NCI-H1092 (cell line): ENCODE data around the gene SAMD4B.
"Not testable (repeated sequence)": the region's sequence is repeated elsewhere in the genome, so short reads cannot be mapped to it uniquely, and the experiment has no call there.

Experiments used
- DNase-seq: peaks from one replicate; lab custom pipeline; 2025; lab: John Stamatoyannopoulos, UW

Gene SAMD4B

GRCh38 chr19:39365531-39365930, 23.3 kb downstream of the SAMD4B start:
- no peak for DNase-seq

DNA sequence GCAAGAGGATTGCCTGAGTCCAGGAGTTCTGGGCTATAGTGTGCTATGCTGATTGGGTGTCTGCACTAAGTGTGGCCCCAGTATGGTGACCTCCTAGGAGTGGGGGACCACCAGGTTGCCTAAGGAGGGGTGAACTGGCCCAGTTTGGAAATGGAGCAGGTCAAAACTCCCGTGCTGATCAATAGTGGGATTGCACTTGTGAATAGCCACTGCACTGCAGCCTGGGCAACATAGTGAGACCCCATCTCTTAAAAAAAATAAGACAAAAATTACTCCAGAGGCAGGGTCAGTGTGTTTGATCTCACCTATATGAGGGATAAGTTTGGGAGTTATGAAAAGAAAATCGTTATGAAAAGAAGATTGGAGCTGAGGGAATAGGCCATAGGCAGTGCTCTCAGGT, 27.0 kb downstream of the SAMD4B start:
- no peak for DNase-seq

DNA sequence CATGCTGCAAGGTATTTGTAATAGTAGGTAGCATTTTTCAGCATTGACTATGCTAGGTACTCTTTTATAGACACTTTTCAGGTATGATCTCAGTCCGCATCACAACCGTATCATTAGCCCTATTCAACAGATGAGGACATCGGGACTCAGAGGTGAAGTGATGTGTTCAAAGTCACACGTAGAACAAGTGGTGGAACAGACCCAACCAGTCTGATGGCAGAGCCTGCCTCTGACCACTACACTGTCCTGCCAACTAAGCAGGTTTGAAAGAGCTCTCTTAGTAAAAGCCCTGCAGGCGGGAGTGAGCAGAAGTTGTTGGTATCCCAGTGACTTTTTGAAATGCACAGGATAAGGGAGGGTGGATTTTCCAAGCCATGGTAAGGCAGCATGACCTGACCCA, 28.5 kb downstream of the SAMD4B start:
- DNase-seq = no peak

GRCh38 chr19:39372047-39372802, 30.0 kb downstream of the SAMD4B start:
- DNase-seq = no peak

DNA sequence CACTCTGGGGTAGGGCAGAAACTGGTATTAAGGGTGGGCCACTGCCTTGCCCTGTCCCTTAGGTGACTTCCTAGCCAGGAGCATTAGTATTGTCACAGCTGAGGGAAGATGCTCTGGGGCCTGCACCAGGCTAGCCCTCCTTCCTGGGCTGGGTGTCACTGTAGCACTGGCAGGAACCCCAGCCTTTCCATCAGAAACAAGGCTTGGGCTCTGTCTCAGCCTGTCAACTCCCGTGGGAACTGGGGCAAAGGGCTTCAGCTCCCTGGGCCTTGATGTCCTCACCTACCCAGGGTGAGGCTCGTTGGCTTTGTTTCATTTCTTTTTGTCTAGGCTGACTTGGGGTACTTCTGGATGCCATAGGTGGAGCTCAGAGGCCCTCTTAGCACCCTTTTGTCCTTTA, 30.7 kb downstream of the SAMD4B start:
- DNase-seq = no peak

DNA sequence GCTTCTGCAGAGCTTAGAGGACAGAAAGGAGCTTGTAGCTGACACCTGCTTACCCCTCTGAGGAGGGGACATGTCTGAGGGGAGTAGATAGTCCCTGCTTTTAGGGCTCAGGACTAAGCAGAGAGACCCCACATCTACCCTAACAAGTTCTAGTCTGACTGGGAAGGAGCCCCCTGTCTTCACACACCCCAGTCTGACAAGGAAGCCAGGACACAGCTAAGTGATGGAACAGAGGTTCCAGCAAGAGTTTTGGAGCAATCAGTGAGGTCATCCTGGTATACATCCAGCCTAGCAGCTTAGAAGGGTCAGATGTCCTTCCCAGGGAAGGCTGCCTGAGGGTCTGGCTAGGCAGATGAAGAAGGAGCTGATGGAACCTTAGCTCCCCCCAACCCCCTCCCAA, 33.7 kb downstream of the SAMD4B start:
- no peak for DNase-seq

DNA sequence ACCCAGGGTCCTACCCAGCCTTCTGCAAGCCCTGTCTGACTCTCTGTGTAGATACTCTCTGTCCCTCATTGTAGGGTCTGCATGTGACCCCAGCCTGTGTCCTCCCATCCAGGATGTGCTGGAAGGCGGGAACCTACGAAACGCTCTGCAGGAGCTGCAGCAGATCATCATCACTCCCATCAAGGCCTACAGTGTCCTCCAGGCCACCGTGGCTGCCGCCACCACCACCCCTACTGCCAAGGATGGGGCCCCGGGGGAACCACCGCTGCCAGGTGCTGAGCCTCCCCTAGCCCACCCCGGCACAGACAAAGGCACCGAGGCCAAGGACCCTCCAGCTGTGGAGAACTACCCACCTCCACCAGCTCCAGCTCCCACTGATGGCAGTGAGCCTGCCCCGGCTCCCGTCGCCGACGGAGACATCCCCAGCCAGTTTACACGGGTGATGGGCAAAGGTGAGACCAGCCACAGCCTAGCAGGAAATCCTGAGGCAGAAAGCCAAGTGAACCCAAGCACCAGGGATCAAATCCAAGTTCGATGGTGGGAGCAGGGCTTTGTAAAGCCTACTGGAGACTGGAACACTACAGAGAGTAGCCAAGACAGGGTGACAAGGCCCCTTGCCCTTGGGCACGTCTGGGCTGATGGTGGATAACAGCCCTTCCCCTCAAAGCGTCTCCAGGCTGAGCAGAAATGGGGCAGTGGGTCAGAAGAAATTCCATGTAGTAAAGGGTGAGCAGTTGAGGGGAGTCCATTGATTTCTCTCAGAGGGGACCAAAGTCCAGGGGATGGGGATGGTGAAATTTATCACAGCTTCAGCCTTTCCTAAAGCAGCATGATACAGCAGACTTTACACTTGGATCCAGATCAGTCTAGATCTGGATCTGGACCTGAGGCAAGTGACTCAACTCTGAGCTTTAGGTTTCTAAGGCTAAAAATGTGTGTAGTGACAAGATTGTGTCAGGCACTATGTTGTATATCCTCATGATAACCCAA, 35.4 kb downstream of the SAMD4B start:
- no peak for DNase-seq

GRCh38 chr19:39379366-39379765, 37.1 kb downstream of the SAMD4B start:
- DNase-seq = not testable (repeated sequence)

GRCh38 chr19:39379865-39380396, 37.7 kb downstream of the SAMD4B start:
- no peak for DNase-seq

DNA sequence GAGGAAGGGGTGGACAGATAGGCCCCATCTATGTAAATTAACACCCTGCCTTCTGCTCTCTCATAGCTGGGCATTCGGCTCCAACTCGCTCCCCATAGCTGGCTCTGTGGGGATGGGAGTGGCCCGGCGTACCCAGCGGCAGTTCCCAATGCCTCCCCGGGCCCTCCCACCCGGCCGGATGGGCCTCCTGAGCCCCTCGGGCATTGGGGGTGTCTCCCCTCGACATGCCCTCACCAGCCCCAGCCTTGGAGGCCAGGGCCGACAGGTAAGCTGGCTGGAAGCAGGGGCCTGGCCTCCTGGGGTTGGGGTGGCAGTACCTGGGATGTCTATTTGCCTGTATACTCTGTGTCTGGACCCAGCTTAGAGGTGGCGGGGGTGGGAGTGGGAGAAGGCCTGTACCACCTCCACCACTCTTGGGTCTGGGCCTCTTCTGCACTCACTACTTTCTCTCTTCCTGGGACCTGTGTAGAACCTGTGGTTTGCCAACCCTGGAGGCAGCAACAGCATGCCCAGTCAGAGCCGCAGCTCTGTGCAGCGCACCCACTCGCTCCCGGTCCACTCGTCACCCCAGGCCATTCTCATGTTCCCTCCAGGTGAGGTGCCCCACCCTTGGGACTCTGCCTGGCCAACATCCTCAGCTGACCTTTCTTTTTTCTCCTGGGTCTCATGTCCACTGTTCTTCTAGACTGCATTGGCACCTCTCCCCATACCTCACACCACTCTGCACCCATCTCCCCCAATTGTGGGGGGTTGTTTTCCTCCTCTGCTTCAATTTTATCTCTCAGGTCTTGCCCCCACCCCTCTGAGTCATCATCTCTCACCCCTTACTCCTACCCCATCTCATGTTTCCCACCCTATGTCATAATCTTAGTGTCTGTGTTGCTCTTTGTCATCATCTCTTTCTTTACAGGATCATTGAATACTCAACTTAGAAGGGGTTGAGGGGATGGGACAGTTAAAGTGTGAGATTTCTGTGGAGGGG, 38.6 kb downstream of the SAMD4B start:
- DNase-seq = no peak

DNA sequence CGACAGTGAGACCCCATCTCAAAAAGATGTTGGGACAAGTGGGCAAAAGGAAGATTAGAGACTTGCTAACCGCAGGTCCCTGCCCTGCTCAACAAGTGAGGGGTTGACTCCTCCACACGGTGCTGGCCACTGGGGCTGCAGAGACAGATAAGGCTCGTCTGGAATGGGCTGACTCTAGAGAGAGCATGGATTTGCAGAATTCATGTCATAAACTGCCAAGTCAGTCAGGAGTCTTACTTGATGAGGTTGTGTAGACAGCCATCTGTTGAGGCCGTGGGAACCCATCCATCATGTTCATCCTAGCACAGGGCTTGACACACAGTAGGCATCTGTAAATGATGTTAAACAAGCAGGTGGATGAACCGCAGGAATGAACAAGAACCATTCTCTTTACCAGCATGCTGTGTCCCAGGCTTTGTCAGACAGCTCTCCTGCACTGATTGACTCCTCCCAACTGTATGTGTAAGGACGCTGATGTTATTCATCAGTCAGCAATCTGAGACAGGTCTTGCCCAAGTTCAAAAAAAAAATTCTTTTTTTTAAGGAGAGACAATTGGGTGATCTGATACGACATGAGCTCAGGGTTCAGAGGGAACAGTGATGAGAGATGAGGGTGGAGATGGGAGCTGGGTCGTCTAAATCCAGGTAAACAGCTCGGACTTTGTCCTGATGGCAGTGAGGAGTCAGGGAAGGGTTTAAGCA, 39.8 kb downstream of the SAMD4B start:
- DNase-seq = no peak

GRCh38 chr19:39382991-39383828, 41.0 kb downstream of the SAMD4B start:
- no peak for DNase-seq

DNA sequence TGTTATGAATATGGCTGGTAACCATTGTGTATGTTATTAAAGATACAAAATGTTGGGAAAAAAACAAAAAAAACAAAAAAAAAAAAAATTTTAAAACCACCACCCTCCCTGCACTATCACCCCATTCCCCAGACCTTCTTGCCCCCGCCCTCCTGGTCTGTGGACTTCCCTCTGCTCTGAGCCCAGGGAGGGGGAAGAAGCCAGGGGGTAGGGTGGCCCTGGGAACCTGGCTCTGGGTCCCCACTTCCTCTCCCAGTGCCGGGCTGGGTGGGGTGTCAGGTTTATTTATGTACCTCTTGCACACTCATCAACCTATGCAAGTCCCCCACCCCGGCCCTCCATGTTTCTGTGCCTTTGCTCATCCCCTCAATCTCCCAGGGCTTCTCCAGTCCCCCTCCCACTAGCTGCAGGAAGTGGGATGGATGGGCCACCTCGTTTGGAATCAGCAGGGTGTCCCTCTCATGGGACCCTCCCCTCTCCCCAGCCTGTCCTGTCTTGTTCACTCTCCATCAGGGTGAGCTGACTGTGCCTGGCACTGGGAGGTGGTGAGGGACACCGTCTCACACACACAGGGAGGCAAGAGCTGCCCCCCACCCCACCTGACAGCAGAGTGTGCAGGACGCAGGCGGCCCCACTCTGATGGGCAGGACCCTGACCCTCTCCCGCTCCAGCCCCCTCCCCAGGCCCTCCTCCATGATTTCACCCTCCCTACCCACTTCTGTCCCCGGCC, 42.8 kb downstream of the SAMD4B start:
- DNase-seq = no peak

DNA sequence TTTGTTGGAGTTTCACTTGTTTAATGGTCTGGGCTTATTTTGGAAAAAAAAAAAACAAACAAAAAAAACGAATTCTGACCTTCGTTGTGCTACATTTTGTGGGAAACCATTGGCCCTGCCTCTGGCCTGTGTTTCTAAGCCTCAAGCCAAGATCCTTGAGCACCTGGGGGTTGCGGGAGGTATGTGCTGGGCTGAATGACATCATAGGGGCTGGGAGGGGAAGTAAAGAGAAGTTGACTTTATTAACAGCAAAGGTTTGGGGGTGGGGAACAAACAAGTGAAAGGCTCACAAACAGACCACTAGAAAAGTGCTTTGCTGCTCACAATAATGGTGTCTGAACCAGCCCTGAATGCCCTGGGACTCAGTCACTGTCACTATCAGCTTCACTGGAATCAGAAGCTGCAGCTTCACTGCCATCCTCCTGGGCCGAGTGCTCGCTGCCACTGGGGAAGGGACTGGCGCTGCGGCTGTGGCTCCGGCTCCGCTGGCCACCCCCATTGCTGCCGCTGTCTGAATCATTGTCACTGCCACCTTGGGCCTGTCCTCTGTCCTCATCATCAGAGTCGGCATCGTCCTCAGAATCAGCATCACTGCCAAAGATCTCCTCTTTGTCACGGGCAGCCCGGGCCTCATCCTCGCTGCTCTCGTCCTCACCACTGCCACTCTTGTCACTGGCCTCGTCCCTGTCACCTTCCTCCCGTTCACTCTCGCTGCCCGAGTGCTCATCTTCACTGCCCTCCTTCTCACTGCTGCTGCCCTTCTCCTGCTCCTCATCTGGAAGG, 43.6 kb downstream of the SAMD4B start:
- no peak for DNase-seq

GRCh38 chr19:39386557-39386956, 44.3 kb downstream of the SAMD4B start:
- no peak for DNase-seq

DNA sequence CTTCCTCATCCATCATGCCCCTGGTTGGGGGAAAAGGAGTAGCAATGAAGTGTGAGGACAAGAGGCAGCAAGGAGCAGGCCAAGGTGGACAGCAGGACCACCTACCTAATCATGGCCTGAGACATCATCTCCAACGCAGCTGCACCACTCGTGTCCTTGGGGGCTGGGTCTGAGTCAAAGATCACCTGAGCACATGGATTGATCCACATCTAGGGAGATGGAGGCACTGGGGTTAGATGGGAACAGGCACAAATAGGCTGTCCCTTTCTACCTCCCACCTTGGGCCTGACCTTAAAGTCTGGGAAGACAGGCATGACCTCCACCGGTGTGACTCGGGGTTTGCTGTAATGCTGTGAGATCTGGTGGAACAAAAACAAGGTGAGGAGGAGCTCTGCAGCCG, 46.4 kb downstream of the SAMD4B start:
- DNase-seq = no peak

- no peak for DNase-seq
Observed at GRCh38 chr19:39389631-39390414, 47.6 kb downstream of the SAMD4B start.

DNA sequence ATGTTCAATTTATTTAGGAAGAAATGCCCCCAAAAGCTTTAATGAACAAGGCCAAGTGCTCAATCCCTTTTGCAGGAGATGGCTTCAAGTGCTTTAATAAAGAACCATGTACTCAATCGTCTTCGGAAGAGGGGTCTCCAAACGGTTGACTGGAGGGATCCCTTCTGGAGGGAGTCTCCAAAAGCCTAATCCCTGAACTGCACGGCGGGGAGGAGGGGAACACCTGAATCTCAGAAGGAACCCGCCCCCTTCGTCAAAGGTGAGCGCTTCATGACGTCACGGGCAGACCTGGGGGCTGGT, 48.2 kb downstream of the SAMD4B start:
- DNase-seq = no peak
